Measurements from ENCODE around the gene ADAMTS12. TPM values are rescaled to one million over a fixed set of nuclear protein-coding genes. Genes with fewer than 3 reads are reported as not detected.

ADAMTS12 gene
- total and polyA plus RNA-seq, 9 of the 15 experiments (the other 6 are each of a cell fraction or from before 2014, with no cell fraction given): 0.11 TPM; not detected in 8

- Histone ChIP-seq H3K27me3 (ENCODE audit: control insufficient read depth in 2 of 2, insufficient read depth in 2 of 2, low read length in 2 of 2) (no peaks in the 10 kb centered on the region), H3K9ac (ENCODE audit: insufficient read depth in 1 of 2, low read depth in 2 of 2, low read length in 2 of 2) (no peak overlapping the region), H3K79me2 (ENCODE audit: control insufficient read depth, insufficient read depth, low read length) (no peaks in the 10 kb centered on the region), H3K4me3 (no peak overlapping the region), H3K4me1 (replicated peaks in 1 of 2; ENCODE audit: control insufficient read depth in 2 of 2, insufficient read depth in 2 of 2, low read length in 2 of 2) (peaks cover 0 to 14% of the 10 kb centered on the region in 2 experiments; a peak in 2 of 5 replicates), H3K9me1 (ENCODE audit: control insufficient read depth, insufficient read depth, low read length) (no peaks in the 10 kb centered on the region), H2AFZ (ENCODE audit: low read depth, low read length) (no peak overlapping the region), H3K36me3 (ENCODE audit: control insufficient read depth, insufficient read depth, low read length) (no peaks in the 10 kb centered on the region), H3K4me2 (ENCODE audit: insufficient read depth, low read length) (no peak overlapping the region), H4K20me1 (replicated peaks; ENCODE audit: control insufficient read depth, insufficient read depth, low read length) (no peaks in the 10 kb centered on the region), H3K9me3 (replicated peaks; ENCODE audit: control insufficient read depth, insufficient read depth, low read depth, low read length) (no peaks in the 10 kb centered on the region), H3K27ac (ENCODE audit: extremely low read depth, low read depth, low read length) (no peak overlapping the region)
- CTCF ChIA-PET (ENCODE audit: low intra/inter-chr PET ratio): no interaction called here
- no peak for FAIRE-seq
- DNase-seq (ENCODE audit: extremely low read depth in 1 of 4, low spot score in 3 of 4): no peak
- in situ Hi-C loops (cut with MboI) (no loop called here), intact Hi-C loops (cut with micrococcal nuclease) (no loop called here)
- WGBS (ENCODE audit: insufficient coverage, low coverage, missing lambda C conversion rate): 0% methylated on average over 1 of the region's 1 CpG
- no TSS peak for BruUV-seq (replicated peaks)
- no peak for ATAC-seq
- no peak for TF ChIP-seq ZNF551 (CRISPR knock-in tag; IDR thresholded peaks at IDR 0.05)
- TF ChIP-seq NR2F6 (CRISPR knock-in tag; IDR thresholded peaks at IDR 0.05): no peak
- no peak for TF ChIP-seq IFI16 (CRISPR knock-in tag; IDR thresholded peaks at IDR 0.05)
- no peak for TF ChIP-seq TSC22D4 (tag; IDR thresholded peaks at IDR 0.05)
- no peak for TF ChIP-seq ZNF518B (CRISPR knock-in tag; IDR thresholded peaks at IDR 0.05)
- no peak for TF ChIP-seq ZNF507 (tag; conservative IDR thresholded peaks at IDR 0.05)
- no peak for TF ChIP-seq ZBTB2 (IDR thresholded peaks at IDR 0.05)
- TF ChIP-seq ZBTB17 (CRISPR knock-in tag; IDR thresholded peaks at IDR 0.05): no peak
- TF ChIP-seq CBX1 (IDR thresholded peaks at IDR 0.05; ENCODE audit: low read depth): no peak
- no peak for TF ChIP-seq TGIF2 (CRISPR knock-in tag; IDR thresholded peaks at IDR 0.05)
- TF ChIP-seq CREB3 (tag; conservative IDR thresholded peaks at IDR 0.05; ENCODE audit: low read depth): no peak
- no peak for TF ChIP-seq NCOA6 (IDR thresholded peaks at IDR 0.05)
- POLR2A ChIA-PET: no interaction called here
Measured at GRCh38 chr5:33558489-33558888, 333.3 kb downstream of the ADAMTS12 start.
